Measurements from ENCODE around the gene SPRYD4.

GRCh38 chr12:56510786-56511185 is 42.4 kb downstream of the SPRYD4 start:
- TF ChIP-seq CTCF (IDR thresholded peaks at IDR 0.05; ENCODE audit: low read length) (no peak), EZH2 (IDR thresholded peaks at IDR 0.05; ENCODE audit: borderline replicate concordance, low read length) (no peak)

Data from OCI-LY1 (cell line).